PC-9 (cell line): Measurements from ENCODE around the gene AMZ1. TPM values are rescaled to one million over a fixed set of nuclear protein-coding genes. Genes with fewer than 3 reads are reported as not detected.
"Not testable (repeated sequence)": the region's sequence is repeated elsewhere in the genome, so short reads cannot be mapped to it uniquely, and the experiment has no call there.

Experiments used
- BruUV-seq: library from RNA; stranded (reverse); fragments of 400-500 nt; replicated peaks from 2 replicates; lab custom pipeline; 2021; lab: Mats Ljungman, UMichigan
- CTCF ChIA-PET: fragments of 300-600 bp; sonication (Branson Sonifier 250); formaldehyde crosslinking; loops from one replicate; lab custom pipeline; 2022; ENCODE audit warnings: antibody characterized with exemption; lab: Charles Lee
- POLR2A ChIA-PET: fragments of 300-600 bp; sonication (Branson Sonifier 250); formaldehyde crosslinking; loops from one replicate; lab custom pipeline; 2022; ENCODE audit warnings: antibody characterized with exemption; ENCODE audit not compliant: unreplicated experiment; lab: Charles Lee
- DNase-seq, 2 experiments: peaks; one replicate each; pipeline versions ENCODE4 v3.0.0 to v3.0.0-alpha.2; 2015 to 2022; ENCODE audit warnings: mixed read lengths in 1 of 2
- H2AFZ ChIP-seq: fragments of 200-600 bp; sonication (generic); 2 replicates; pipeline ENCODE4 v1.8.1; 2017; ENCODE audit warnings: antibody characterized with exemption
- H3F3A ChIP-seq: fragments of 200-600 bp; sonication (generic); 2 replicates; pipeline ENCODE4 v1.8.1; 2017; ENCODE audit warnings: antibody characterized with exemption, mild to moderate bottlenecking, low read depth; ENCODE audit not compliant: insufficient read depth
- H3K27ac ChIP-seq: fragments of 200-600 bp; sonication (generic); 2 replicates; pipeline ENCODE4 v1.6.1; 2016; ENCODE audit warnings: mixed run types
- H3K27me3 ChIP-seq: fragments of 200-600 bp; sonication (generic); 2 replicates; pipeline ENCODE4 v1.6.1; 2016; ENCODE audit warnings: low read depth, mixed run types; ENCODE audit not compliant: insufficient read depth
- H3K36me3 ChIP-seq: fragments of 200-600 bp; sonication (generic); 2 replicates; pipeline ENCODE4 v1.6.1; 2016; ENCODE audit warnings: low read depth, mixed run types
- H3K4me1 ChIP-seq: fragments of 200-600 bp; sonication (generic); replicated peaks from 2 replicates; pipeline ENCODE4 v1.6.1; 2016; ENCODE audit warnings: mixed run types; ENCODE audit not compliant: insufficient read depth
- H3K4me2 ChIP-seq: fragments of 200-600 bp; sonication (generic); 2 replicates; pipeline ENCODE4 v1.6.1; 2017; ENCODE audit warnings: mixed run types
- H3K4me3 ChIP-seq: fragments of 200-600 bp; sonication (generic); 2 replicates; pipeline ENCODE4 v1.6.1; 2016; ENCODE audit warnings: mixed run types
- H3K79me2 ChIP-seq: fragments of 200-600 bp; sonication (generic); 2 replicates; pipeline ENCODE4 v1.6.1; 2017; ENCODE audit warnings: low read depth, mixed run types
- H3K9me2 ChIP-seq: fragments of 200-600 bp; sonication (generic); 2 replicates; pipeline ENCODE4 v1.8.1; 2017; ENCODE audit warnings: mild to moderate bottlenecking; ENCODE audit not compliant: insufficient read depth
- H3K9me3 ChIP-seq: fragments of 200-600 bp; sonication (generic); 2 replicates; pipeline ENCODE4 v1.8.1; 2016; ENCODE audit warnings: low read depth; ENCODE audit not compliant: insufficient read depth
- H4K20me1 ChIP-seq: fragments of 200-600 bp; sonication (generic); 2 replicates; pipeline ENCODE4 v1.8.1; 2017; ENCODE audit not compliant: insufficient read depth
- EZH2 ChIP-seq: fragments of 200-600 bp; sonication (generic); IDR thresholded peaks from 2 replicates; pipeline ENCODE4 v1.8.0; 2017; ENCODE audit warnings: antibody characterized with exemption, low read depth
- intact Hi-C: fragments of 100-400 bp; cut with micrococcal nuclease; formaldehyde crosslinking; loops from one replicate; pipeline ENCODE4 v1.10.0; 2022; ENCODE audit not compliant: unreplicated experiment
- total RNA-seq: library from RNA; stranded (reverse); gene quantifications from 2 replicates; pipeline ENCODE4 v1.2.3, GENCODE V29; 2021
- TF ChIP-seq, protein P1 (sequence below): fragments of 200-600 bp; sonication (generic); conservative IDR thresholded peaks from 2 replicates; pipeline ENCODE4 v1.6.1; 2017; ENCODE audit warnings: mixed run types, antibody characterized with exemption, mild to moderate bottlenecking, moderate library complexity

The AMZ1 gene
- total RNA-seq, 1 experiment from 2014 or later: not detected

DNA sequence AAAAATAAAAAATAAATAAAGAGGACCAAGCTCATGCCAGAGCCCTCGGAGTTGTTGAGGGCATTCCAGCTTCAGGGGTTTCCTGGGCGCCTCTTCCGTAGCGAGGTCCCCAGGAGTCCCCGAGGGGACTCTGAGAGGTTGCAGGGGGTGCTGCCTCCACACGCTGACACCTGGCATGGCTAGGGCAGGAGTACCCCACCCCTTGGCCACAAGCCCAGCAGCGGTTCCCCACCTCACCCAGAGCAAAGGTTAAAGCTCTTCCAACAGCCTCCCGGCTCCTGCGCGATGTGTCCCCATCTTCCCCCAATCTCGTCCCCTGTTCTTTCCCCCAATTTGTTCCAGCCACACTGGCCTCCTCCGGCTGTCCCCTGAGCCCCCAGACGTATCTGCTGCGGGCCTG is 4.5 kb downstream of the AMZ1 start:
- CTCF ChIA-PET: no interaction called here

DNA sequence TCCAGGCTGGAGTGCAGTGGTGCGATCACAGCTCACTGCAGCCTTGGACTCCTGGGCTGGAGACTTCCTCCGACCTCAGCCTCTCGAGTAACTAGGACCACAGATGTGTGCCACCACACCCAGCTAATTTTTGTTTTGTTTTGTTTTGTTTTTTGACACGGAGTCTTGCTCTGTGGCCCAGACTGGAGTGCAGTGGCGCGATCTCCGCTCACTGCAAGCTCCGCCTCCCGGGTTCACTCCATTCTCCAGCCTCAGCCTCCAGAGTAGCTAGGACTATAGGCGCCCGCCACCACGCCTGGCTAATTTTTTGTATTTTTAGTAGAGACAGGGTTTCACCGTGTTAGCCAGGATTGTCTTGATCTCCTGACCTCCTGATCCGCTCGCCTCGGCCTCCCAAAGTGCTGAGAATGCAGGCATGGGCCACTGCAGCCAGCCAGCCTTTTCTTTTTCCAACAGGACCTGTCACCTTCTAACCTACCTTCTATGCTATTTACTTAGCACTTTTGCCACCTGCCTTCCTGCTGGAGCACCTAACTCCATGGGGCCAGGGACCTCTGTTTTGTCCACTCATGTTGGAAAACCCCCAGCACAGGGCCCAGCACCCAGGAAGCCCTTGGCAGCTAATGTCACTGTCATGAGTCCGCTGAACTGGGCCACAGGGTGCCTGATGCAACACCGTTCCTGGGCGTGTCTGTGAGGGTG is 5.6 kb downstream of the AMZ1 start:
- H3K79me2 ChIP-seq, H3K4me3 ChIP-seq, H3K36me3 ChIP-seq, H3K9me3 ChIP-seq, BruUV-seq, CTCF ChIA-PET, POLR2A ChIA-PET, intact Hi-C loops, H3K27me3 ChIP-seq, H4K20me1 ChIP-seq, H2AFZ ChIP-seq, H3K9me2 ChIP-seq: not testable (repeated sequence)
- Histone ChIP-seq H3K27ac (peak overlapping the region; percentile 52), H3K4me1 (peaks cover 25% of the 10 kb centered on the region), H3K4me2 (peak overlapping the region; percentile 24), H3F3A (peaks cover 12% of the 10 kb centered on the region)
- peak in 1 of 2 experiments; percentile 51 for DNase-seq

More for the DNA sequence above, 4.5 kb downstream of the AMZ1 start:
- no peak for TF ChIP-seq EZH2
- TF ChIP-seq, protein P1, sequence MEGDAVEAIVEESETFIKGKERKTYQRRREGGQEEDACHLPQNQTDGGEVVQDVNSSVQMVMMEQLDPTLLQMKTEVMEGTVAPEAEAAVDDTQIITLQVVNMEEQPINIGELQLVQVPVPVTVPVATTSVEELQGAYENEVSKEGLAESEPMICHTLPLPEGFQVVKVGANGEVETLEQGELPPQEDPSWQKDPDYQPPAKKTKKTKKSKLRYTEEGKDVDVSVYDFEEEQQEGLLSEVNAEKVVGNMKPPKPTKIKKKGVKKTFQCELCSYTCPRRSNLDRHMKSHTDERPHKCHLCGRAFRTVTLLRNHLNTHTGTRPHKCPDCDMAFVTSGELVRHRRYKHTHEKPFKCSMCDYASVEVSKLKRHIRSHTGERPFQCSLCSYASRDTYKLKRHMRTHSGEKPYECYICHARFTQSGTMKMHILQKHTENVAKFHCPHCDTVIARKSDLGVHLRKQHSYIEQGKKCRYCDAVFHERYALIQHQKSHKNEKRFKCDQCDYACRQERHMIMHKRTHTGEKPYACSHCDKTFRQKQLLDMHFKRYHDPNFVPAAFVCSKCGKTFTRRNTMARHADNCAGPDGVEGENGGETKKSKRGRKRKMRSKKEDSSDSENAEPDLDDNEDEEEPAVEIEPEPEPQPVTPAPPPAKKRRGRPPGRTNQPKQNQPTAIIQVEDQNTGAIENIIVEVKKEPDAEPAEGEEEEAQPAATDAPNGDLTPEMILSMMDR: no peak
- Histone ChIP-seq H3K27me3 (no peaks in the 10 kb centered on the region), H3K9me2 (no peaks in the 10 kb centered on the region), H3K36me3 (no peaks in the 10 kb centered on the region), H2AFZ (no peak overlapping the region), H4K20me1 (no peaks in the 10 kb centered on the region; the same call in 1 of the 2 replicates), H3K79me2 (no peaks in the 10 kb centered on the region), H3K4me2 (no peak overlapping the region), H3K4me1 (peaks cover 25% of the 10 kb centered on the region), H3F3A (peaks cover 6% of the 10 kb centered on the region), H3K4me3 (no peak overlapping the region), H3K27ac (no peak overlapping the region), H3K9me3 (no peaks in the 10 kb centered on the region)
- no TSS peak for BruUV-seq
- intact Hi-C loops: no loop called here
- no peak for DNase-seq
- POLR2A ChIA-PET: no interaction called here

DNA sequence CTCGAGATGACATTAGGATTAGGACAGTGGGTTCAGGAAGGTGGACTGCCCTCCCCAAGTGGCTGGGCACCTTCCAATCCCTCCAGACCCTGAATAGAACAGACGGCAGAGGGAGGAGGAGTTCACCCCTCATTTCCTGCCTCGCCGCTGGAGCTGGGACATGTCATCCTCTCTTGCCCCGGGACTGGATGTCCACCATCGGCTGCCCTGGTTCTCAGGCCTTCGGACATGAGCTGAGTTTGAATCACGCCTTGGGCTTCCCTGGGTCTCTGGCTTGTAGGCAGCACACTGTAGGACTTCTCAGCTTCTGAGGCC is 6.1 kb downstream of the AMZ1 start:
- H3K4me1 ChIP-seq: peaks cover 25% of the 10 kb centered on the region
- H3K27ac ChIP-seq: peak overlapping the region; percentile 52
- H3K4me2 ChIP-seq: peak overlapping the region; percentile 24
- DNase-seq, H3K9me3 ChIP-seq, H3K4me3 ChIP-seq, H3K79me2 ChIP-seq, intact Hi-C loops, CTCF ChIA-PET, H3K27me3 ChIP-seq, POLR2A ChIA-PET, H3K36me3 ChIP-seq, H3K9me2 ChIP-seq, BruUV-seq, H2AFZ ChIP-seq, H4K20me1 ChIP-seq: not testable (repeated sequence)
- H3F3A ChIP-seq: peaks cover 12% of the 10 kb centered on the region

DNA sequence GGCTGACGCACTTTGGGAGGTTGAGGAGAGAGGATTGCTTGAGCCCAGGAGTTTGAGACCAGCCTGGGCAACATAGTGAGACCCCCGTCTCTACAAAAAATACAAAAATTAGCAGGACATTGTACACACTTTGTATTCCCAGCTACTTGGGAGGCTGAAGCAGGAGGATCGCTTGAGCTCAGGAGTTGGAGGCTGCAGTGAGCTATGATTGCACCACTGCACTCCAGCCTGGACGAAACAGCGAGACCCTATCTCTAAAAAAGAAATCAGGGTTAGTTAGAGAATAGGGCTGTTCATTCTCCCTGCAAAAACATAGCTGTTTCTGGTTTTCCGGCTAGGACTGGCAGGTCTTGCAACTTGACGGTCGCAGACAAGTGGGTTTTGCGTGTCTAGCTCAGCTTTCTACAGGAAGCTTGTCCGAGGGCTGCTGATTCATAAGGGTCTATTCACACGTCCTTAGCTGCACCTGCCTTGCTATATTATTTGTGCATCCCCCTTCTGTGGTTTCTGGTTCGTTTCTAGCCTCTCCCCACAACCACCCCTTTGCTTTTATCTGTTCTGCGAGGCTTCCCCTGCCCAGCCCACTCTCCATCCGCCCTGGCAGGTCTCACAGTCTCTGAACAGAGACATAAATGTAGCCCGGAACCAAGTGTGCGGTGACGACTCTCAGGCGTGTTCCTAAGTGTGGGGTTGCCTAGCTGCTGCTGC is 10.7 kb downstream of the AMZ1 start:
- Histone ChIP-seq H3K36me3 (no peaks in the 10 kb centered on the region), H3K9me3 (no peaks in the 10 kb centered on the region), H4K20me1 (no peaks in the 10 kb centered on the region), H3K79me2 (no peaks in the 10 kb centered on the region), H2AFZ (no peak overlapping the region), H3K9me2 (no peaks in the 10 kb centered on the region), H3K4me3 (no peak overlapping the region), H3K4me1 (peaks cover 6% of the 10 kb centered on the region), H3F3A (peaks cover 11% of the 10 kb centered on the region), H3K4me2 (no peak overlapping the region), H3K27ac (no peak overlapping the region), H3K27me3 (peaks cover 9% of the 10 kb centered on the region; the same call in 1 of the 2 replicates)
- DNase-seq: no peak
- no TSS peak for BruUV-seq
- POLR2A ChIA-PET: no interaction called here
- CTCF ChIA-PET: no interaction called here
- intact Hi-C loops: no loop called here
- TF ChIP-seq, protein P1: no peak
- TF ChIP-seq EZH2: no peak
